ENCODE results near the gene GPR63.

DNA sequence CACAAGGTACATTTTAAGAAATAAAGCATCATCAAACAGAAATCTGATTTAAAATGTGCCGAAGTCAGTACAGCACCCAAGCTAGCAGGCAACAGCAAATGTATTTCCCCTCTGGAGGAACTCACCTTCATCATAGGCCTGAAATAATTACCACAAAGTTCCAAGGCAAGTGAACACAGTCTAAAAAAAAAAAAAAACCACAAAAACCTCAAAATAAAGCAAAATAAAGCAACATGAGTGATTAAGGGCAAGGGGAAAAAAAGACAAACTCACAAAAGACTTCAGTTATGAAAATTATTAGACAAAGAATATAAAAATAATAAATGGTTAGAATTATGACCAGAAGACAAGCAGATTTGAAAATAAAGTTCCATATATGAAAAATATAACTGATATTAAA is 10.4 kb downstream of the GPR63 start:
- TF ChIP-seq, protein P1, sequence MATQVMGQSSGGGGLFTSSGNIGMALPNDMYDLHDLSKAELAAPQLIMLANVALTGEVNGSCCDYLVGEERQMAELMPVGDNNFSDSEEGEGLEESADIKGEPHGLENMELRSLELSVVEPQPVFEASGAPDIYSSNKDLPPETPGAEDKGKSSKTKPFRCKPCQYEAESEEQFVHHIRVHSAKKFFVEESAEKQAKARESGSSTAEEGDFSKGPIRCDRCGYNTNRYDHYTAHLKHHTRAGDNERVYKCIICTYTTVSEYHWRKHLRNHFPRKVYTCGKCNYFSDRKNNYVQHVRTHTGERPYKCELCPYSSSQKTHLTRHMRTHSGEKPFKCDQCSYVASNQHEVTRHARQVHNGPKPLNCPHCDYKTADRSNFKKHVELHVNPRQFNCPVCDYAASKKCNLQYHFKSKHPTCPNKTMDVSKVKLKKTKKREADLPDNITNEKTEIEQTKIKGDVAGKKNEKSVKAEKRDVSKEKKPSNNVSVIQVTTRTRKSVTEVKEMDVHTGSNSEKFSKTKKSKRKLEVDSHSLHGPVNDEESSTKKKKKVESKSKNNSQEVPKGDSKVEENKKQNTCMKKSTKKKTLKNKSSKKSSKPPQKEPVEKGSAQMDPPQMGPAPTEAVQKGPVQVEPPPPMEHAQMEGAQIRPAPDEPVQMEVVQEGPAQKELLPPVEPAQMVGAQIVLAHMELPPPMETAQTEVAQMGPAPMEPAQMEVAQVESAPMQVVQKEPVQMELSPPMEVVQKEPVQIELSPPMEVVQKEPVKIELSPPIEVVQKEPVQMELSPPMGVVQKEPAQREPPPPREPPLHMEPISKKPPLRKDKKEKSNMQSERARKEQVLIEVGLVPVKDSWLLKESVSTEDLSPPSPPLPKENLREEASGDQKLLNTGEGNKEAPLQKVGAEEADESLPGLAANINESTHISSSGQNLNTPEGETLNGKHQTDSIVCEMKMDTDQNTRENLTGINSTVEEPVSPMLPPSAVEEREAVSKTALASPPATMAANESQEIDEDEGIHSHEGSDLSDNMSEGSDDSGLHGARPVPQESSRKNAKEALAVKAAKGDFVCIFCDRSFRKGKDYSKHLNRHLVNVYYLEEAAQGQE (IDR thresholded peaks at IDR 0.05) = no peak
- TF ChIP-seq, protein P2, sequence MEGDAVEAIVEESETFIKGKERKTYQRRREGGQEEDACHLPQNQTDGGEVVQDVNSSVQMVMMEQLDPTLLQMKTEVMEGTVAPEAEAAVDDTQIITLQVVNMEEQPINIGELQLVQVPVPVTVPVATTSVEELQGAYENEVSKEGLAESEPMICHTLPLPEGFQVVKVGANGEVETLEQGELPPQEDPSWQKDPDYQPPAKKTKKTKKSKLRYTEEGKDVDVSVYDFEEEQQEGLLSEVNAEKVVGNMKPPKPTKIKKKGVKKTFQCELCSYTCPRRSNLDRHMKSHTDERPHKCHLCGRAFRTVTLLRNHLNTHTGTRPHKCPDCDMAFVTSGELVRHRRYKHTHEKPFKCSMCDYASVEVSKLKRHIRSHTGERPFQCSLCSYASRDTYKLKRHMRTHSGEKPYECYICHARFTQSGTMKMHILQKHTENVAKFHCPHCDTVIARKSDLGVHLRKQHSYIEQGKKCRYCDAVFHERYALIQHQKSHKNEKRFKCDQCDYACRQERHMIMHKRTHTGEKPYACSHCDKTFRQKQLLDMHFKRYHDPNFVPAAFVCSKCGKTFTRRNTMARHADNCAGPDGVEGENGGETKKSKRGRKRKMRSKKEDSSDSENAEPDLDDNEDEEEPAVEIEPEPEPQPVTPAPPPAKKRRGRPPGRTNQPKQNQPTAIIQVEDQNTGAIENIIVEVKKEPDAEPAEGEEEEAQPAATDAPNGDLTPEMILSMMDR (IDR thresholded peaks at IDR 0.05; ENCODE audit: low read depth, low read length, missing input control) = no peak
- TF ChIP-seq, protein P3, sequence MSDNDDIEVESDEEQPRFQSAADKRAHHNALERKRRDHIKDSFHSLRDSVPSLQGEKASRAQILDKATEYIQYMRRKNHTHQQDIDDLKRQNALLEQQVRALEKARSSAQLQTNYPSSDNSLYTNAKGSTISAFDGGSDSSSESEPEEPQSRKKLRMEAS (IDR thresholded peaks at IDR 0.05) = no peak
- no peak for TF ChIP-seq GABPA (IDR thresholded peaks at IDR 0.05 in 1 of 2, conservative IDR thresholded peaks at IDR 0.05 in 1 of 2)
- TF ChIP-seq, protein P4, sequence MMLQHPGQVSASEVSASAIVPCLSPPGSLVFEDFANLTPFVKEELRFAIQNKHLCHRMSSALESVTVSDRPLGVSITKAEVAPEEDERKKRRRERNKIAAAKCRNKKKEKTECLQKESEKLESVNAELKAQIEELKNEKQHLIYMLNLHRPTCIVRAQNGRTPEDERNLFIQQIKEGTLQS (IDR thresholded peaks at IDR 0.05) = no peak
